Hepatocyte (in vitro differentiated cells): ENCODE measurements around the gene GTF2A2. TPM values are rescaled to one million over a fixed set of nuclear protein-coding genes. Genes with fewer than 3 reads are reported as not detected.

Source experiments
- DNase-seq: peaks from one replicate; pipeline ENCODE4 v3.0.0-alpha.2; 2016; ENCODE audit warnings: low spot score
- H2AFZ ChIP-seq: fragments of 200-600 bp; sonication (generic); 2 replicates; pipeline ENCODE4 v1.6.0; 2016; ENCODE audit warnings: antibody characterized with exemption, mild to moderate bottlenecking
- H3K27ac ChIP-seq: fragments of 200-600 bp; sonication (generic); 2 replicates; pipeline ENCODE4 v1.5.1; 2016; ENCODE audit warnings: mild to moderate bottlenecking
- H3K27me3 ChIP-seq: fragments of 200-600 bp; sonication (generic); 2 replicates; pipeline ENCODE4 v1.6.1; 2016
- H3K36me3 ChIP-seq: fragments of 200-600 bp; sonication (generic); replicated peaks from 2 replicates; pipeline ENCODE4 v1.5.1; 2016; ENCODE audit warnings: low read depth; ENCODE audit not compliant: insufficient read depth
- H3K4me1 ChIP-seq: fragments of 200-600 bp; sonication (generic); 2 replicates; pipeline ENCODE4 v1.5.1; 2016; ENCODE audit warnings: mild to moderate bottlenecking, moderate library complexity; ENCODE audit not compliant: insufficient read depth
- H3K4me2 ChIP-seq: fragments of 200-600 bp; sonication (generic); 2 replicates; pipeline ENCODE4 v1.6.0; 2016
- H3K4me3 ChIP-seq: fragments of 200-600 bp; sonication (generic); 2 replicates; pipeline ENCODE4 v1.5.1; 2016; ENCODE audit warnings: mild to moderate bottlenecking
- H3K79me2 ChIP-seq: fragments of 200-600 bp; sonication (generic); 2 replicates; pipeline ENCODE4 v1.6.0; 2017; ENCODE audit warnings: mild to moderate bottlenecking
- H3K9me2 ChIP-seq: fragments of 200-600 bp; sonication (generic); replicated peaks from 2 replicates; pipeline ENCODE4 v1.6.0; 2017; ENCODE audit warnings: mild to moderate bottlenecking; ENCODE audit not compliant: insufficient read depth
- H3K9me3 ChIP-seq: fragments of 200-600 bp; sonication (generic); 2 replicates; pipeline ENCODE4 v1.5.1; 2016; ENCODE audit warnings: low read depth, mild to moderate bottlenecking
- H4K20me1 ChIP-seq: fragments of 200-600 bp; sonication (generic); 2 replicates; pipeline ENCODE4 v1.6.0; 2016; ENCODE audit warnings: mild to moderate bottlenecking; ENCODE audit not compliant: insufficient read depth, poor library complexity, severe bottlenecking
- EZH2 ChIP-seq: fragments of 200-600 bp; sonication (generic); IDR thresholded peaks from 2 replicates; pipeline ENCODE4 v1.6.1; 2016; ENCODE audit warnings: antibody characterized with exemption, mild to moderate bottlenecking, borderline replicate concordance
- EZH2phosphoT487 ChIP-seq: fragments of 200-600 bp; sonication (generic); IDR thresholded peaks from one replicate; pipeline ENCODE4 v1.6.1; 2018; ENCODE audit warnings: antibody characterized with exemption, mild to moderate bottlenecking, low read depth, moderate library complexity; ENCODE audit not compliant: unreplicated experiment, severe bottlenecking
- WGBS: methylation state at CpG from one replicate; pipeline ENCODE4 v1.1.6; 2016; ENCODE audit warnings: low lambda C conversion rate; ENCODE audit errors: missing lambda C conversion rate; 5-methylcytosine and 5-hydroxymethylcytosine counted together
- polyA plus RNA-seq: library from polyadenylated mRNA; unstranded; fragments of >200 nt; fragmentation: Nextera tagmentation; extraction: Ambion mirVana; gene quantifications from 2 replicates; pipeline ENCODE4 v1.2.1, GENCODE V29; 2016
- total RNA-seq: library from RNA; depleted of rRNA; stranded (reverse); fragments of >200 nt; gene quantifications from 2 replicates; pipeline ENCODE4 v1.2.3, GENCODE V29; 2014
- TF ChIP-seq, protein P1 (sequence below): fragments of 200-600 bp; sonication (generic); IDR thresholded peaks from 2 replicates; pipeline ENCODE4 v1.5.1; 2016; ENCODE audit warnings: antibody characterized with exemption, mild to moderate bottlenecking; ENCODE audit not compliant: poor library complexity

GTF2A2 gene
- total and polyA plus RNA-seq, 2 experiments from 2014 or later: 42.9 to 253 TPM

DNA sequence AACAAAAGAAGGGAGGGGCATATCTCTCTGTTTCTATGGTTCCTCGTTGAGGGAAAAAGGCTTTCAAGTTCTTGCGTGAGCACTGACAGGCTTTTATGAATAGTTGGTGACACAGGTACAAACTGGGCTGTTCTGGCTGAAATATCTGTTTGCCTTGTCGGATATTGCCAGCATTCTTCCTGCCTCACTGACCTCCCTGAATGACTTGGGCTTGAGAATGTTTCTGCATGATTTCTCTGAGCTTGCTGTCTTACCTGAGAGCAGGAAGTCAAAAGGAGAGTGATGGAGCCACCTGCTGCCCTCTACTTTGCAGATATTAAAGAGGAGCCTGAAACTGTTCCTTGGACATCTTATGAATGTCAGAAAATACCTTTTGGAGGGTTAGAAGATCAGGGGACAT, 40.9 kb downstream of the GTF2A2 start:
- Histone ChIP-seq H3K27ac (peak overlapping the region; percentile 72), H3K4me2 (peak overlapping the region; percentile 19), H3K36me3 (no peaks in the 10 kb centered on the region), H4K20me1 (no peaks in the 10 kb centered on the region), H3K79me2 (peaks cover 4% of the 10 kb centered on the region), H3K9me2 (no peaks in the 10 kb centered on the region), H3K27me3 (no peaks in the 10 kb centered on the region), H3K4me1 (no peaks in the 10 kb centered on the region), H3K9me3 (no peaks in the 10 kb centered on the region), H2AFZ (no peak overlapping the region), H3K4me3 (no peak overlapping the region)
- DNase-seq: peak; percentile 43
- 63% methylated on average over 3 of the region's 3 CpGs for WGBS
- no peak for TF ChIP-seq EZH2phosphoT487
- TF ChIP-seq, protein P1, sequence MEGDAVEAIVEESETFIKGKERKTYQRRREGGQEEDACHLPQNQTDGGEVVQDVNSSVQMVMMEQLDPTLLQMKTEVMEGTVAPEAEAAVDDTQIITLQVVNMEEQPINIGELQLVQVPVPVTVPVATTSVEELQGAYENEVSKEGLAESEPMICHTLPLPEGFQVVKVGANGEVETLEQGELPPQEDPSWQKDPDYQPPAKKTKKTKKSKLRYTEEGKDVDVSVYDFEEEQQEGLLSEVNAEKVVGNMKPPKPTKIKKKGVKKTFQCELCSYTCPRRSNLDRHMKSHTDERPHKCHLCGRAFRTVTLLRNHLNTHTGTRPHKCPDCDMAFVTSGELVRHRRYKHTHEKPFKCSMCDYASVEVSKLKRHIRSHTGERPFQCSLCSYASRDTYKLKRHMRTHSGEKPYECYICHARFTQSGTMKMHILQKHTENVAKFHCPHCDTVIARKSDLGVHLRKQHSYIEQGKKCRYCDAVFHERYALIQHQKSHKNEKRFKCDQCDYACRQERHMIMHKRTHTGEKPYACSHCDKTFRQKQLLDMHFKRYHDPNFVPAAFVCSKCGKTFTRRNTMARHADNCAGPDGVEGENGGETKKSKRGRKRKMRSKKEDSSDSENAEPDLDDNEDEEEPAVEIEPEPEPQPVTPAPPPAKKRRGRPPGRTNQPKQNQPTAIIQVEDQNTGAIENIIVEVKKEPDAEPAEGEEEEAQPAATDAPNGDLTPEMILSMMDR: peak; percentile 32

DNA sequence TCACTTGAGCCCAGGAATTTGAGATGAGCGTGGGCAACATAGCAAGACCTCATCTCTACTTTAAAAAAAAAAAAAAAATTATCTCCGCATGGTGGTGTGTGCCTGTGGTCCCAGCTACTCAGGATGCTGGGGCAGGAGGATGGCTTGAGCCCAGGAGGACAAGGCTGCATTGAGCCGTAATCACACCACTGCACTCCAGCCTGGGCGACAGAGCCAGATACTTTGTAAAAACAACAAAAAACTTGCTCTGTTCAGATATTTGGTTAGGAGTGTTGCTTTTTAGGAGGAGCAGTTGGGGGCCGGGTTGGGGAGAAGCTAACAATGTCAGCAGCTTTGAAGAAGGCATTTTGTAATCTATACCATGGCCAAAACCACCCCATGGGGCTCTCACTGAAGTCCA, 41.7 kb downstream of the GTF2A2 start:
- 92% methylated on average over 5 of the region's 5 CpGs for WGBS
- H3K4me3 ChIP-seq: no peak overlapping the region
- H3K36me3 ChIP-seq: no peaks in the 10 kb centered on the region
- no peaks in the 10 kb centered on the region for H3K27me3 ChIP-seq
- no peaks in the 10 kb centered on the region for H4K20me1 ChIP-seq
- TF ChIP-seq, protein P1: no peak
- no peak for TF ChIP-seq EZH2
- no peak for TF ChIP-seq EZH2phosphoT487
- DNase-seq: no peak
- no peaks in the 10 kb centered on the region for H3K4me1 ChIP-seq
- peaks cover 4% of the 10 kb centered on the region for H3K79me2 ChIP-seq
- H3K9me3 ChIP-seq: no peaks in the 10 kb centered on the region
- peak overlapping the region; percentile 72 for H3K27ac ChIP-seq
- H2AFZ ChIP-seq: no peak overlapping the region
- peak overlapping the region; percentile 19 for H3K4me2 ChIP-seq
- no peaks in the 10 kb centered on the region for H3K9me2 ChIP-seq

DNA sequence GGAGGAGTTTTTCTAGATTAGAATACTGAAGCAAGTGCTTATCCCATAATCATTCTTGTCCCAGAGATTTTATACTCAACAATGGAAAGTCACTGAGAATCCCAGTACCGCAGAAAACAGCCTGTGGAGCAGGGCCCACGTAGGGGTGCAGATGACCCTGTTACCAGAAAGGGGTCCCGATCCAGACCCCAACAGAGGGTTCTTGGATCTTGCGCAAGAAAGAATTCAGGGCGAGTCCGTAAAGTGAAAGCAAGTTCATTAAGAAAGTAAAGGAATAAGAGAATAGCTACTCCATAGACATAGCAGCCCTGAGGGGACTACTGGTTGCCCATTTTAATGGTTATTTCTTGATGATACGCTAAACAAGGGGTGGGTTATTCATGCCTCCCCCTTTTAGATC, 43.2 kb downstream of the GTF2A2 start:
- H3K9me3 ChIP-seq: no peaks in the 10 kb centered on the region
- H3K36me3 ChIP-seq: no peaks in the 10 kb centered on the region
- peak overlapping the region; percentile 95 for H3K27ac ChIP-seq
- H3K9me2 ChIP-seq: no peaks in the 10 kb centered on the region
- TF ChIP-seq EZH2phosphoT487 (no peak), EZH2 (no peak)
- TF ChIP-seq, protein P1: no peak
- no peak overlapping the region for H2AFZ ChIP-seq
- no peak for DNase-seq
- no peaks in the 10 kb centered on the region for H4K20me1 ChIP-seq
- H3K27me3 ChIP-seq: no peaks in the 10 kb centered on the region
- no peak overlapping the region for H3K4me3 ChIP-seq
- no peaks in the 10 kb centered on the region for H3K4me1 ChIP-seq
- peak overlapping the region; percentile 39 for H3K4me2 ChIP-seq
- peaks cover 4% of the 10 kb centered on the region for H3K79me2 ChIP-seq
- 93% methylated on average over 7 of the region's 7 CpGs for WGBS
